ENCODE data around the gene ADCY1.

DNA sequence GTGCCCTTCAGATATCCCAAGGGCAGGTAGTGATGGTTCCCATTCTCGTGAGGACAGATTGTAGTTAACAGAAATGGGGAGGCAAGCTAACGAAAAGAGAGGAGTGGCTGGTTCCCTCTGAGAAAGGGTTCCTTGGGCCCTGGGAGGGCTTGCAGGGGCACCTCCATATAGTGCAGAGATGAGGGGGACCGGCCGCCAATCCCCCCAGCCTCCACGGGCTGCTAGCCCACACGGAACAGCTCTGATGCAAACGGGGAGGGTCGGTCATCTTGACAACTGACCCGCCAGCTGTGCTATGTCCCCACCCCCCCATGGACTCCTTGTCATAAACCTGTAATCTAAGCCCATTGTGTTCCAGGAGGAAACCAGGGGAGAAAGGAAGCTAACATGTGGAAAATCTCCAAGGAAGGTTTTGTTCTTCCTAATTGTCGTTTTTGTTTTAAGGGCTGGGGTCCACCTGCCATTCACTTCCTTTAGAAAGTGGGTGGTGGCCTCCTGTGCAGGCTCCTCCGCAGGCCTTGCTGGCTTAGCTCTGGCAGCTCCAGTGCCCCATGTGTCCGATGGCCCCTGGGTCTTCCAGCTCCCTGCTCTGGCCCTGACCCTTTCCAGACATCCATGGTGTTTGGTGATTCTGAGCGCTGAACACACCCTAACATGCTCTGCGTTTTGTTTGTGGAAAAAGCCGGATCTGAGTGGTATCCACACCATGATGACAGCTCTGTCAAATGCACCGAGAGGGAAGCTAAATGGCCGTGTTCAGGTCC is 15.9 kb downstream of the ADCY1 start:
- no peak for TF ChIP-seq POLR2A (IDR thresholded peaks at IDR 0.05)
- TF ChIP-seq, protein P1, sequence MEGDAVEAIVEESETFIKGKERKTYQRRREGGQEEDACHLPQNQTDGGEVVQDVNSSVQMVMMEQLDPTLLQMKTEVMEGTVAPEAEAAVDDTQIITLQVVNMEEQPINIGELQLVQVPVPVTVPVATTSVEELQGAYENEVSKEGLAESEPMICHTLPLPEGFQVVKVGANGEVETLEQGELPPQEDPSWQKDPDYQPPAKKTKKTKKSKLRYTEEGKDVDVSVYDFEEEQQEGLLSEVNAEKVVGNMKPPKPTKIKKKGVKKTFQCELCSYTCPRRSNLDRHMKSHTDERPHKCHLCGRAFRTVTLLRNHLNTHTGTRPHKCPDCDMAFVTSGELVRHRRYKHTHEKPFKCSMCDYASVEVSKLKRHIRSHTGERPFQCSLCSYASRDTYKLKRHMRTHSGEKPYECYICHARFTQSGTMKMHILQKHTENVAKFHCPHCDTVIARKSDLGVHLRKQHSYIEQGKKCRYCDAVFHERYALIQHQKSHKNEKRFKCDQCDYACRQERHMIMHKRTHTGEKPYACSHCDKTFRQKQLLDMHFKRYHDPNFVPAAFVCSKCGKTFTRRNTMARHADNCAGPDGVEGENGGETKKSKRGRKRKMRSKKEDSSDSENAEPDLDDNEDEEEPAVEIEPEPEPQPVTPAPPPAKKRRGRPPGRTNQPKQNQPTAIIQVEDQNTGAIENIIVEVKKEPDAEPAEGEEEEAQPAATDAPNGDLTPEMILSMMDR (IDR thresholded peaks at IDR 0.05), result no peak

All from esophagus squamous epithelium (tissue), 4 donors.